ENCODE results near the gene DNAJC15.

The DNAJC15 gene

GRCh38 chr13:43036351-43037250 is 13.2 kb downstream of the DNAJC15 start:
- TF ChIP-seq SIN3A (IDR thresholded peaks at IDR 0.05; ENCODE audit: borderline replicate concordance, insufficient read depth, low read length) (no peak), TAF1 (IDR thresholded peaks at IDR 0.05; ENCODE audit: borderline replicate concordance, insufficient read depth, low read length) (no peak), FOXP2 (optimal IDR thresholded peaks at IDR 0.05; ENCODE audit: borderline replicate concordance, extremely low read depth, extremely low read length, insufficient read depth) (no peak), REST (IDR thresholded peaks at IDR 0.05; ENCODE audit: insufficient read depth in 1 of 2, low read depth in 2 of 2, low read length in 2 of 2) (no peak), POLR2AphosphoS5 (IDR thresholded peaks at IDR 0.05; ENCODE audit: low read depth, low read length) (no peak)

- TF ChIP-seq TAF1 (IDR thresholded peaks at IDR 0.05; ENCODE audit: borderline replicate concordance, insufficient read depth, low read length) (no peak), REST (IDR thresholded peaks at IDR 0.05; ENCODE audit: insufficient read depth in 1 of 2, low read depth in 2 of 2, low read length in 2 of 2) (no peak), SIN3A (IDR thresholded peaks at IDR 0.05; ENCODE audit: borderline replicate concordance, insufficient read depth, low read length) (no peak), POLR2AphosphoS5 (IDR thresholded peaks at IDR 0.05; ENCODE audit: low read depth, low read length) (no peak), FOXP2 (optimal IDR thresholded peaks at IDR 0.05; ENCODE audit: borderline replicate concordance, extremely low read depth, extremely low read length, insufficient read depth) (no peak)
Observed at GRCh38 chr13:43039966-43040365, 16.6 kb downstream of the DNAJC15 start.

DNA sequence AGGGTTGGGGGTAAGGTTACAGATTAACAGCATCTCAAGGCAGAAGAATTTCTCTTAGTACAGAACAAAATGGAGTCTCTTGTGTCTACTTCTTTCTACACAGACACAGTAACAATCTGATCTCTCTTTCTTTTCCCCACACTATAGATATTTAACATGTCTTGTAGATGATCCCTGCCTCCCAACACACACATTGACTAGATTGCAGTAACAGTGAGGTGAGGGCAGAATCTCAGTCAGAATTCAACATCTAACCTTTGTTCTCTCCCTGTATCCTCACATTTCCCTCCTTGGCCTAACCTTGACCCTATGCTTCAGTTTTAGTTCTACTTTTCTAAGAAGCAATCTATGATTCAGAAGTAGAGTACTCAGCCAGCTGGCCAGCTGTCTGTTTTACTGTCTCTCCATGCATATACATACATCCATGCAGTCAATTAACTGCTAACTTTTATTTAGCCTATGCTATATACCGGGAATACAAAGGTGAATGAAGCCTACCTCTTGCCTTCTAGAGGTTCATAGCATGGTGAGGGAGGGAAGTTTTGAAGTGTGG is 18.1 kb downstream of the DNAJC15 start:
- TF ChIP-seq SIN3A (IDR thresholded peaks at IDR 0.05; ENCODE audit: borderline replicate concordance, insufficient read depth, low read length) (no peak), TAF1 (IDR thresholded peaks at IDR 0.05; ENCODE audit: borderline replicate concordance, insufficient read depth, low read length) (no peak)

DNA sequence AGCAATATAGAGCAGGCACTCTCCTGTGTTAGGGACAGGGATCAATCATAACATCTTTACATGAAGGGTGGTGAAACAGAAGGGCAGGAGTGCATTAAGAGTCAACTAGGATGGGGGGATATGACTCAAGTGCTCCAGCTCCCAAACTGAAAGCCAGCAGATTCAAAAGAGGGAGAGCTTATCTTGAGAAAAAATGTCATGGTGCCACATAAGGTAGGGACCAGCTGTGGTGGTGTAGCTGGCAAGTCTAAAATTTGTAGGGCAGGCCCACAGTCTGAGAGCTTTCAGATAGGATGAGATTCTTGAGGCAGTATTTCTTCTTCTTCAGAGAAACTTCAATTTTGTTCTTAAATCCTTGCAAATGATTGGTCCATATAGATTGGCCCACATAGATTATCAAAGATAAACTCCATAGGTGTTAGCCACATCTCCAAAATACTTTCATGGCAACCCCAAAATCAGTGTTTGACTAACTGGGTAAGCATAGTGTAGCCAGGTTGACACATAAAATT is 19.1 kb downstream of the DNAJC15 start:
- no peak for TF ChIP-seq FOXP2 (optimal IDR thresholded peaks at IDR 0.05; ENCODE audit: borderline replicate concordance, extremely low read depth, extremely low read length, insufficient read depth)

DNA sequence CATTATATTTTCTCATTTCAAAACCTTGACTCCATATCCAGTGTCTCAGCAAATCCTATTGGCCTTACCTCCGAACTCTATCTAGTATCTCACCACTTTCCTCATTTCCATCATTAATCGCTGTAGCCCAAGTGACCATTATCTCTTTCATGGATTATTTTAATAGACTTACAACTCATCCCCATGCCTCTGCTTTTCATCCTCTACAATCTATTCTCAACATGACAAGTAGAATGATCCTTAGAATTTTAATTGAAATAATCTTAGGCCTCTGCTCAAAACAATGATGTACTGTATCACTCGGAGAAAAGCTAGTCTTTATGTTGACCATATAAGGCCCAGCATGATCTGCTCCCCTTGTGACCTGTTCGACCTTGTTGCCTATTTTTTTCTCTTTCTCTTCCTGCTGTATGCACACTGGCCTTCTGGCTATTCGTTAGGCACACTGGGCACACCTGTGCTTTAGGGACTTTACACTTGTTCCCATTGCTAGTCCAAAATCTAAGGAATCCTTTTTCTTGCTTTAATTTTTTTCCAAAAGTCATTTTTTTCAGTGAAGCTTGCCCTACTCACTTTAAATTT is 21.4 kb downstream of the DNAJC15 start:
- TF ChIP-seq POLR2AphosphoS5 (IDR thresholded peaks at IDR 0.05; ENCODE audit: low read depth, low read length) = no peak
- no peak for TF ChIP-seq FOXP2 (optimal IDR thresholded peaks at IDR 0.05; ENCODE audit: borderline replicate concordance, extremely low read depth, extremely low read length, insufficient read depth)
- TF ChIP-seq SIN3A (IDR thresholded peaks at IDR 0.05; ENCODE audit: borderline replicate concordance, insufficient read depth, low read length) = no peak
- TF ChIP-seq REST (IDR thresholded peaks at IDR 0.05; ENCODE audit: insufficient read depth in 1 of 2, low read depth in 2 of 2, low read length in 2 of 2) = no peak
- no peak for TF ChIP-seq TAF1 (IDR thresholded peaks at IDR 0.05; ENCODE audit: borderline replicate concordance, insufficient read depth, low read length)

- no peak for TF ChIP-seq REST (IDR thresholded peaks at IDR 0.05; ENCODE audit: insufficient read depth in 1 of 2, low read depth in 2 of 2, low read length in 2 of 2)
- TF ChIP-seq SIN3A (IDR thresholded peaks at IDR 0.05; ENCODE audit: borderline replicate concordance, insufficient read depth, low read length) = no peak
- no peak for TF ChIP-seq TAF1 (IDR thresholded peaks at IDR 0.05; ENCODE audit: borderline replicate concordance, insufficient read depth, low read length)
- TF ChIP-seq POLR2AphosphoS5 (IDR thresholded peaks at IDR 0.05; ENCODE audit: low read depth, low read length) = no peak
- no peak for TF ChIP-seq FOXP2 (optimal IDR thresholded peaks at IDR 0.05; ENCODE audit: borderline replicate concordance, extremely low read depth, extremely low read length, insufficient read depth)
Observed at GRCh38 chr13:43046259-43046658, 22.9 kb downstream of the DNAJC15 start.
